PC-3 (cell line): ENCODE results near the gene FGF6. TPM values are rescaled to one million over a fixed set of nuclear protein-coding genes. Genes with fewer than 3 reads are reported as not detected.

ENCODE experiments used
- ATAC-seq: fragments of 200-7000 bp; cut with Tn5 transposase; 2 replicates; pipeline ENCODE4 v1.9.1; 2020; ENCODE audit warnings: mild to moderate bottlenecking, moderate library complexity
- BruUV-seq: library from RNA; stranded (reverse); fragments of 400-500 nt; replicated peaks from 2 replicates; lab custom pipeline; 2021; lab: Mats Ljungman, UMichigan
- CTCF ChIA-PET: fragments of 300-600 bp; sonication (Branson Sonifier 250); formaldehyde crosslinking; loops from one replicate; lab custom pipeline; 2022; ENCODE audit warnings: antibody characterized with exemption; lab: Charles Lee
- POLR2A ChIA-PET: fragments of 300-600 bp; sonication (Branson Sonifier 250); formaldehyde crosslinking; loops from one replicate; lab custom pipeline; 2022; ENCODE audit warnings: antibody characterized with exemption; ENCODE audit not compliant: unreplicated experiment; lab: Charles Lee
- DNase-seq: peaks from one replicate; pipeline ENCODE4 v3.0.0-alpha.2; 2015
- H2AFZ ChIP-seq: fragments of 300-600 bp; sonication (generic); 2 replicates; pipeline ENCODE4 v1.6.0; 2016; ENCODE audit warnings: antibody characterized with exemption, low read length
- H3F3A ChIP-seq: fragments of 300-600 bp; sonication (generic); one replicate; pipeline ENCODE4 v1.6.0; 2017; ENCODE audit warnings: antibody characterized with exemption, low read length, control low read depth, mild to moderate bottlenecking; ENCODE audit not compliant: unreplicated experiment
- H3K27ac ChIP-seq: fragments of 300-600 bp; sonication (generic); 2 replicates; pipeline ENCODE4 v1.5.1; 2016; ENCODE audit warnings: mild to moderate bottlenecking, low read length
- H3K27me3 ChIP-seq: fragments of 300-600 bp; sonication (generic); 2 replicates; pipeline ENCODE4 v1.6.1; 2016; ENCODE audit warnings: low read length, mixed read lengths
- H3K36me3 ChIP-seq: fragments of 300-600 bp; sonication (generic); 2 replicates; pipeline ENCODE4 v1.6.1; 2016; ENCODE audit warnings: low read depth, mixed run types, low read length, mixed read lengths
- H3K4me1 ChIP-seq: fragments of 300-600 bp; sonication (generic); 2 replicates; pipeline ENCODE4 v1.5.1; 2016; ENCODE audit warnings: low read length; ENCODE audit not compliant: insufficient read depth
- H3K4me2 ChIP-seq: fragments of 300-600 bp; sonication (generic); 2 replicates; pipeline ENCODE4 v1.6.0; 2016; ENCODE audit warnings: low read length
- H3K4me3 ChIP-seq: fragments of 300-600 bp; sonication (generic); 2 replicates; pipeline ENCODE4 v1.5.1; 2016; ENCODE audit warnings: mild to moderate bottlenecking, low read length, mixed read lengths
- H3K79me2 ChIP-seq: fragments of 300-600 bp; sonication (generic); 2 replicates; pipeline ENCODE4 v1.6.1; 2017; ENCODE audit warnings: low read length, mixed read lengths
- H3K9ac ChIP-seq: fragments of 300-600 bp; sonication (generic); 2 replicates; pipeline ENCODE4 v1.6.0; 2016; ENCODE audit warnings: mild to moderate bottlenecking, low read length
- H3K9me2 ChIP-seq: fragments of 300-600 bp; sonication (generic); replicated peaks from 2 replicates; pipeline ENCODE4 v1.6.1; 2016; ENCODE audit warnings: mixed run types, low read length, mixed read lengths
- H3K9me3 ChIP-seq: fragments of 300-600 bp; sonication (generic); 2 replicates; pipeline ENCODE4 v1.6.1; 2016; ENCODE audit warnings: low read length, mixed read lengths
- H4K20me1 ChIP-seq: fragments of 300-600 bp; sonication (generic); 2 replicates; pipeline ENCODE4 v1.6.1; 2016; ENCODE audit warnings: low read length, mixed read lengths
- CTCF ChIP-seq: fragments of 300-600 bp; sonication (generic); conservative IDR thresholded peaks from 2 replicates; pipeline ENCODE4 v1.5.1; 2017; ENCODE audit warnings: antibody characterized with exemption, low read depth, mild to moderate bottlenecking, low read length
- EZH2 ChIP-seq: fragments of 300-600 bp; sonication (generic); IDR thresholded peaks from one replicate; pipeline ENCODE4 v1.6.1; 2017; ENCODE audit warnings: antibody characterized with exemption, mild to moderate bottlenecking, low read length; ENCODE audit not compliant: unreplicated experiment
- EZH2phosphoT487 ChIP-seq: fragments of 300-600 bp; sonication (generic); IDR thresholded peaks from 2 replicates; pipeline ENCODE4 v1.6.1; 2018; ENCODE audit warnings: mild to moderate bottlenecking, antibody characterized with exemption, low read length, borderline replicate concordance
- intact Hi-C: fragments of 100-400 bp; cut with micrococcal nuclease; formaldehyde crosslinking; loops from 2 replicates; pipeline ENCODE4 v1.9.0; 2023
- total RNA-seq: library from RNA; depleted of rRNA; stranded (reverse); fragments of >200 nt; gene quantifications from 2 replicates; pipeline ENCODE4 v1.2.3, GENCODE V29; 2014

Gene FGF6
- total RNA-seq, 1 experiment from 2014 or later, result not detected

- Histone ChIP-seq H3K27ac (no peak overlapping the region), H4K20me1 (no peaks in the 10 kb centered on the region), H3K9me2 (no peaks in the 10 kb centered on the region), H3K36me3 (no peaks in the 10 kb centered on the region), H3K9me3 (no peaks in the 10 kb centered on the region), H3K4me1 (no peaks in the 10 kb centered on the region), H3K27me3 (peaks cover 53% of the 10 kb centered on the region), H3K9ac (no peak overlapping the region), H3K4me2 (no peak overlapping the region), H3K4me3 (no peak overlapping the region), H3K79me2 (no peaks in the 10 kb centered on the region), H2AFZ (no peak overlapping the region), H3F3A (no peaks in the 10 kb centered on the region)
- intact Hi-C loops, result loop anchor here (5.0 kb wide), 1 partner anchor 486 kb away; no protein-coding TSS in a partner anchor
- CTCF ChIA-PET, result no interaction called here
- no peak for TF ChIP-seq CTCF
- TF ChIP-seq EZH2phosphoT487, result no peak
- TF ChIP-seq EZH2, result no peak
- POLR2A ChIA-PET, result no interaction called here
- BruUV-seq, result no TSS peak
- ATAC-seq, result no peak
- no peak for DNase-seq
These were observed 57.6 kb downstream of the FGF6 start for GRCh38 chr12:4388032-4388431.

DNA sequence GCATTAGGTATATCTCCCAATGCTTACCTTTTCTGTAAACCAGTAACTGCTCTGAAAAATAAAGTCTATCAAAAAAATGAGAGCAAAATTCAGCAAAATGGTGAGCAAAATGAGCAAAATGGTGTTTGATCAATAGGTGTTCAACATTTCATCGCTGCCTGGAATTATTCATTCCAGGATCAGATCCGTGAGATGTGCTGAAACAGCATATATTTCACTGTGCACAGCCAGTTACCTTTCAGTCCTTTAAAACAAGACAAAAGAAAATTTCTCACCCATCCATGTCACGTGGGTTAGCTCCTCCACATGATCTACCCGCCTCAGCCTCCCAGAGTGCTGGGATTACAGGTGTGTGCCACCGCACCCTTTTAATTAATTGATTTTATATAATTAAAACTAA, 58.0 kb downstream of the FGF6 start:
- Histone ChIP-seq H3K27me3 (peaks cover 53% of the 10 kb centered on the region), H3K27ac (no peak overlapping the region), H3K9ac (no peak overlapping the region), H3K79me2 (no peaks in the 10 kb centered on the region), H3K9me3 (no peaks in the 10 kb centered on the region), H3K36me3 (no peaks in the 10 kb centered on the region), H2AFZ (no peak overlapping the region), H3F3A (no peaks in the 10 kb centered on the region), H4K20me1 (no peaks in the 10 kb centered on the region), H3K4me1 (no peaks in the 10 kb centered on the region), H3K9me2 (no peaks in the 10 kb centered on the region), H3K4me3 (no peak overlapping the region), H3K4me2 (no peak overlapping the region)
- ATAC-seq, result no peak
- TF ChIP-seq CTCF, result no peak
- TF ChIP-seq EZH2phosphoT487, result no peak
- no peak for TF ChIP-seq EZH2
- DNase-seq, result no peak
- intact Hi-C loops, result loop anchor here (5.0 kb wide), 1 partner anchor 485 kb away; no protein-coding TSS in a partner anchor
- ChIA-PET CTCF (no interaction called here), POLR2A (no interaction called here)
- BruUV-seq, result no TSS peak

- Histone ChIP-seq H3K9me2 (no peaks in the 10 kb centered on the region), H3K27me3 (peaks cover 50% of the 10 kb centered on the region), H3K4me2 (no peak overlapping the region), H4K20me1 (no peaks in the 10 kb centered on the region), H3F3A (no peaks in the 10 kb centered on the region), H2AFZ (no peak overlapping the region), H3K79me2 (no peaks in the 10 kb centered on the region), H3K4me1 (no peaks in the 10 kb centered on the region), H3K4me3 (no peak overlapping the region), H3K36me3 (no peaks in the 10 kb centered on the region), H3K9me3 (no peaks in the 10 kb centered on the region), H3K9ac (no peak overlapping the region), H3K27ac (no peak overlapping the region)
- intact Hi-C loops, result loop anchor here (5.0 kb wide), 1 partner anchor 484 kb away; no protein-coding TSS in a partner anchor
- ChIA-PET POLR2A (no interaction called here), CTCF (no interaction called here)
- no TSS peak for BruUV-seq
- no peak for TF ChIP-seq CTCF
- TF ChIP-seq EZH2phosphoT487, result no peak
- TF ChIP-seq EZH2, result no peak
- DNase-seq, result no peak
- ATAC-seq, result no peak
These were observed 58.8 kb downstream of the FGF6 start for GRCh38 chr12:4386801-4387200.
